HepG2 (cell line): Measurements from ENCODE around the gene DDAH1. TPM values are rescaled to one million over a fixed set of nuclear protein-coding genes. Genes with fewer than 3 reads are reported as not detected.

Experiments used
- DMAP1 ChIP-seq: IDR thresholded peaks from 2 replicates; pipeline ENCODE4 v1.6.1; 2016
- ELF1 ChIP-seq: sonication (generic); formaldehyde crosslinking; IDR thresholded peaks from 2 replicates; pipeline ENCODE4 v1.4.0; 2020; ENCODE audit warnings: missing genetic modification reagents
- FOXP4 ChIP-seq: sonication (generic); formaldehyde crosslinking; IDR thresholded peaks from 2 replicates; pipeline ENCODE4 v1.4.0; 2020; ENCODE audit warnings: missing genetic modification reagents
- HCFC1 ChIP-seq: fragments of 150-350 bp; IDR thresholded peaks from 2 replicates; pipeline ENCODE4 v1.6.1; 2014; ENCODE audit warnings: low read depth, low read length
- HNF4G ChIP-seq, 2 experiments: sonication (generic) in 1 of 2; formaldehyde crosslinking in 1 of 2; IDR thresholded peaks; 2 replicates each; pipeline versions ENCODE4 v1.4.0 to v1.6.1; 2011 to 2020; ENCODE audit warnings: borderline replicate concordance in 2 of 2, low read depth in 2 of 2, mild to moderate bottlenecking in 2 of 2, low read length in 1 of 2, missing genetic modification reagents in 1 of 2, moderate library complexity in 1 of 2
- IKZF1 ChIP-seq: fragments of 450-650 bp; IDR thresholded peaks from 2 replicates; pipeline ENCODE4 v1.7.1; 2016
- MEIS1 ChIP-seq: sonication (generic); formaldehyde crosslinking; IDR thresholded peaks from 2 replicates; pipeline ENCODE4 v1.9.0; 2021; ENCODE audit warnings: mild to moderate bottlenecking, missing genetic modification reagents, moderate library complexity, borderline replicate concordance
- NFIC ChIP-seq: IDR thresholded peaks from 2 replicates; pipeline ENCODE4 v1.6.1; 2012; ENCODE audit warnings: mild to moderate bottlenecking, low read length, inconsistent platforms
- RELA ChIP-seq: sonication (generic); formaldehyde crosslinking; IDR thresholded peaks from 2 replicates; pipeline ENCODE4 v1.4.0; 2020; ENCODE audit warnings: missing genetic modification reagents
- SIN3B ChIP-seq: fragments of 150-350 bp; IDR thresholded peaks from 2 replicates; pipeline ENCODE4 v1.6.1; 2014; ENCODE audit warnings: low read length
- SNAI1 ChIP-seq: sonication (generic); formaldehyde crosslinking; IDR thresholded peaks from 2 replicates; pipeline ENCODE4 v1.5.0; 2020; ENCODE audit warnings: mild to moderate bottlenecking, missing genetic modification reagents, borderline replicate concordance
- ZNF33B ChIP-seq: sonication (generic); formaldehyde crosslinking; IDR thresholded peaks from 2 replicates; pipeline ENCODE4 v1.5.1; 2020; ENCODE audit warnings: mild to moderate bottlenecking, missing genetic modification reagents
- ZNF432 ChIP-seq: sonication (generic); formaldehyde crosslinking; IDR thresholded peaks from 2 replicates; pipeline ENCODE4 v1.5.0; 2020; ENCODE audit warnings: missing genetic modification reagents, mild to moderate bottlenecking, borderline replicate concordance
- ZNF530 ChIP-seq: sonication (generic); formaldehyde crosslinking; IDR thresholded peaks from 2 replicates; pipeline ENCODE4 v1.5.0; 2020; ENCODE audit warnings: low read depth, mild to moderate bottlenecking, missing genetic modification reagents
- ZNF577 ChIP-seq: sonication (generic); formaldehyde crosslinking; IDR thresholded peaks from 2 replicates; pipeline ENCODE4 v1.4.0; 2020; ENCODE audit warnings: mild to moderate bottlenecking, low read depth, missing genetic modification reagents, borderline replicate concordance
- ZNF709 ChIP-seq: sonication (generic); formaldehyde crosslinking; IDR thresholded peaks from 2 replicates; pipeline ENCODE4 v1.5.0; 2020; ENCODE audit warnings: mild to moderate bottlenecking, missing genetic modification reagents
- ZNF782 ChIP-seq: sonication (generic); formaldehyde crosslinking; IDR thresholded peaks from 2 replicates; pipeline ENCODE4 v1.4.0; 2020; ENCODE audit warnings: missing genetic modification reagents, mild to moderate bottlenecking, borderline replicate concordance
- polyA plus RNA-seq, 8 experiments: library from polyadenylated mRNA; depleted of rRNA in 3 of 8; stranded (reverse) in 7 of 8; unstranded in 1 of 8; fragments of >200 nt; fragmentation: Illumina TruSeq in 4 of 8; extraction: Trizol in 4 of 8; gene quantifications; 2 replicates each; pipeline versions ENCODE4 v1.2.1 to v1.2.3, GENCODE V29; 2011 to 2016; ENCODE audit warnings: low read depth in 4 of 8, missing spikeins in 1 of 8, mixed read lengths in 1 of 8; ENCODE audit not compliant: insufficient read depth in 1 of 8
- total RNA-seq, 5 experiments: library from RNA; depleted of rRNA; stranded (reverse); fragments of >200 nt; fragmentation: Illumina TruSeq; extraction: Trizol; gene quantifications; 2 replicates each; pipeline ENCODE4 v1.2.3, GENCODE V29; 2016; ENCODE audit warnings: low read depth in 1 of 5
- TF ChIP-seq, protein P1 (sequence below): sonication (generic); formaldehyde crosslinking; IDR thresholded peaks from 2 replicates; pipeline ENCODE4 v1.5.0; 2020; ENCODE audit warnings: missing genetic modification reagents, mild to moderate bottlenecking, borderline replicate concordance
- TF ChIP-seq, protein P2 (sequence below): sonication (generic); formaldehyde crosslinking; IDR thresholded peaks from 2 replicates; pipeline ENCODE4 v1.5.1; 2020; ENCODE audit warnings: missing genetic modification reagents, mild to moderate bottlenecking, borderline replicate concordance

Gene DDAH1
- total and polyA plus RNA-seq, 2 of the 13 experiments (the other 11 are each of a cell fraction or from before 2014, with no cell fraction given): 39.7 to 64.4 TPM

- TF ChIP-seq MEIS1 (CRISPR knock-in tag) (no peak), HCFC1 (no peak), FOXP4 (CRISPR knock-in tag) (no peak), ELF1 (no peak), SIN3B (no peak), IKZF1 (no peak), ZNF33B (no peak; the same call in 1 of the 2 replicates), DMAP1 (CRISPR knock-in tag) (no peak; the same call in 1 of the 2 replicates), ZNF577 (CRISPR knock-in tag) (no peak), ZNF432 (CRISPR knock-in tag) (no peak), ZNF782 (CRISPR knock-in tag) (no peak), ZNF530 (no peak), ZNF709 (CRISPR knock-in tag) (peak; percentile 36; the same call in 1 of the 2 replicates), NFIC (no peak), RELA (CRISPR knock-in tag) (no peak), HNF4G (IDR thresholded peaks at IDR 0.05; ENCODE audit: borderline replicate concordance, low read depth, low read length) (no peak), HNF4G (CRISPR knock-in tag; IDR thresholded peaks at IDR 0.05; ENCODE audit: borderline replicate concordance, low read depth) (no peak), SNAI1 (CRISPR knock-in tag) (0 out of 2 replicates have a peak, but pooled peaks have one; percentile 59)
- TF ChIP-seq, protein P1, sequence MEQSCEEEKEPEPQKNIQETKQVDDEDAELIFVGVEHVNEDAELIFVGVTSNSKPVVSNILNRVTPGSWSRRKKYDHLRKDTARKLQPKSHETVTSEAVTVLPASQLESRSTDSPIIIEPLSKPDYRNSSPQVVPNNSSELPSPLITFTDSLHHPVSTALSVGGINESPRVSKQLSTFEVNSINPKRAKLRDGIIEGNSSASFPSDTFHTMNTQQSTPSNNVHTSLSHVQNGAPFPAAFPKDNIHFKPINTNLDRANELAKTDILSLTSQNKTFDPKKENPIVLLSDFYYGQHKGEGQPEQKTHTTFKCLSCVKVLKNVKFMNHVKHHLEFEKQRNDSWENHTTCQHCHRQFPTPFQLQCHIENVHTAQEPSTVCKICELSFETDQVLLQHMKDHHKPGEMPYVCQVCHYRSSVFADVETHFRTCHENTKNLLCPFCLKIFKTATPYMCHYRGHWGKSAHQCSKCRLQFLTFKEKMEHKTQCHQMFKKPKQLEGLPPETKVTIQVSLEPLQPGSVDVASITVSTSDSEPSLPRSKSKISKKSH (CRISPR knock-in tag): no peak
- TF ChIP-seq, protein P2, sequence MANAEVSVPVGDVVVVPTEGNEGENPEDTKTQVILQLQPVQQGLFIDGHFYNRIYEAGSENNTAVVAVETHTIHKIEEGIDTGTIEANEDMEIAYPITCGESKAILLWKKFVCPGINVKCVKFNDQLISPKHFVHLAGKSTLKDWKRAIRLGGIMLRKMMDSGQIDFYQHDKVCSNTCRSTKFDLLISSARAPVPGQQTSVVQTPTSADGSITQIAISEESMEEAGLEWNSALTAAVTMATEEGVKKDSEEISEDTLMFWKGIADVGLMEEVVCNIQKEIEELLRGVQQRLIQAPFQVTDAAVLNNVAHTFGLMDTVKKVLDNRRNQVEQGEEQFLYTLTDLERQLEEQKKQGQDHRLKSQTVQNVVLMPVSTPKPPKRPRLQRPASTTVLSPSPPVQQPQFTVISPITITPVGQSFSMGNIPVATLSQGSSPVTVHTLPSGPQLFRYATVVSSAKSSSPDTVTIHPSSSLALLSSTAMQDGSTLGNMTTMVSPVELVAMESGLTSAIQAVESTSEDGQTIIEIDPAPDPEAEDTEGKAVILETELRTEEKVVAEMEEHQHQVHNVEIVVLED (CRISPR knock-in tag): no peak
These were observed at the start of gene DDAH1 (continued) for GRCh38 chr1:85465099-85465785.
